ENCODE data around the gene PHF12. TPM values are rescaled to one million over a fixed set of nuclear protein-coding genes. Genes with fewer than 3 reads are reported as not detected.

PHF12 gene
- total and polyA plus RNA-seq, 2 of the 8 experiments (the other 6 are each of a cell fraction or from before 2014, with no cell fraction given), result 38.8 to 65.7 TPM

DNA sequence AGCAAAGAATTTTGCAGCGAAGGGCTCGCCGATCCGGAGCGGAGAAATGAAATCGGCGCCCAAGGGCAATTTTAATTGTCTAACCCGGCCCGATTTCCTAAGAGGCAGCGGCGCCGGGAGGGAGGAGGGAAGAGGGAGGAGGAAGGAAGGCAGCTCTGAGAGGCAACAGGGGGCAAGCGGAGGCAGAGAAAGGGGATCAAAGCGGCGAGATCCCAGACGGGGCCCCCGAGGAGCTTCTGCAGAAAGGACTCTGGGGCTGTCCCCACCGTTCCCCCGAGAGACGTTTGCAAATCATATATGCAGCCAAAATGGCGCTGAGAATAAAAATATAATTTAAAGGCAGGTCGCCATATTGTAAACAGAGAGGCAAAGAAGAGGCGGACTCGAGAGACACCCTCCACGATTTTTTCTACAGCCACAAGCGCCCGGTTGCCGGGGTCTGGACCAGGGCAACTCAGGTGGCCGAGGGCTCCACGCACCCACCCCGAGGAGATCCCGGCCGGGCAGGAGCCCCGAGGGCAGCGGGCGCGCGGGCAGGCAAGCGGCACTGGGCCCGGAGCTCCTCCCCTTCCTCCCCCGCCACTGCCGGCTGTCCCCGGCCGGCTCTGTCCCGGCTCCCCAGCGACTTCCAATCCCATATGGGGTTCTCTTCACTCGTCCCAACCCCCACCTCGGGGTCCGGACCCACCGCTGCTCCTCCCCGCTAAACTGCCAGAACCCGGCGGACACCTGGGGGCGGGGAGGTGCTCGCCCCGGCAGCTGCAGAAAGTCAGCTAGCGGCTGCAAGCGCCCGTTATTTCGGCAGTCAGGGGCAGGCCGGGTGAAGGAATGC is 1.9 kb downstream of the PHF12 start (continued):
- no peak for TF ChIP-seq EZH2 (IDR thresholded peaks at IDR 0.05; ENCODE audit: low read depth, low read length, severe bottlenecking)
- peak; percentile 91 for TF ChIP-seq YY1 (IDR thresholded peaks at IDR 0.05; ENCODE audit: low read depth, low read length)
- TF ChIP-seq TAF7 (optimal IDR thresholded peaks at IDR 0.05; ENCODE audit: borderline replicate concordance, low read depth, low read length), result peak; percentile 48
- no peak for TF ChIP-seq RNF2 (IDR thresholded peaks at IDR 0.05; ENCODE audit: borderline replicate concordance, low read depth, low read length, missing control alignments, poor library complexity, severe bottlenecking)
- peak; percentile 22; the same call in 1 of the 2 replicates for TF ChIP-seq TAF1 (IDR thresholded peaks at IDR 0.05; ENCODE audit: low read depth, low read length)
- TF ChIP-seq CHD2 (IDR thresholded peaks at IDR 0.05; ENCODE audit: low read length), result no peak
- peak; percentile 92; the same call in 1 of the 2 replicates for TF ChIP-seq RBBP5 (IDR thresholded peaks at IDR 0.05; ENCODE audit: borderline replicate concordance, low read depth, low read length)
- TF ChIP-seq TBP (IDR thresholded peaks at IDR 0.05; ENCODE audit: low read depth, low read length), result no peak
- TF ChIP-seq TEAD4 (IDR thresholded peaks at IDR 0.05; ENCODE audit: low read depth, low read length), result 0 out of 2 replicates have a peak, but pooled peaks have one; percentile 5
- 0 out of 2 replicates have a peak, but pooled peaks have one; percentile 49 for TF ChIP-seq PHF8 (conservative IDR thresholded peaks at IDR 0.05; ENCODE audit: low read depth, low read length)
- TF ChIP-seq, protein P1, sequence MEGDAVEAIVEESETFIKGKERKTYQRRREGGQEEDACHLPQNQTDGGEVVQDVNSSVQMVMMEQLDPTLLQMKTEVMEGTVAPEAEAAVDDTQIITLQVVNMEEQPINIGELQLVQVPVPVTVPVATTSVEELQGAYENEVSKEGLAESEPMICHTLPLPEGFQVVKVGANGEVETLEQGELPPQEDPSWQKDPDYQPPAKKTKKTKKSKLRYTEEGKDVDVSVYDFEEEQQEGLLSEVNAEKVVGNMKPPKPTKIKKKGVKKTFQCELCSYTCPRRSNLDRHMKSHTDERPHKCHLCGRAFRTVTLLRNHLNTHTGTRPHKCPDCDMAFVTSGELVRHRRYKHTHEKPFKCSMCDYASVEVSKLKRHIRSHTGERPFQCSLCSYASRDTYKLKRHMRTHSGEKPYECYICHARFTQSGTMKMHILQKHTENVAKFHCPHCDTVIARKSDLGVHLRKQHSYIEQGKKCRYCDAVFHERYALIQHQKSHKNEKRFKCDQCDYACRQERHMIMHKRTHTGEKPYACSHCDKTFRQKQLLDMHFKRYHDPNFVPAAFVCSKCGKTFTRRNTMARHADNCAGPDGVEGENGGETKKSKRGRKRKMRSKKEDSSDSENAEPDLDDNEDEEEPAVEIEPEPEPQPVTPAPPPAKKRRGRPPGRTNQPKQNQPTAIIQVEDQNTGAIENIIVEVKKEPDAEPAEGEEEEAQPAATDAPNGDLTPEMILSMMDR (IDR thresholded peaks at IDR 0.05; ENCODE audit: control extremely low read depth in 1 of 3, insufficient read depth in 1 of 3, low read depth in 1 of 3, low read length in 3 of 3), result no peak
- TF ChIP-seq SP2 (IDR thresholded peaks at IDR 0.05; ENCODE audit: low read length), result no peak
- peak; percentile 57 to 61; a peak in 2 of 4 replicates for TF ChIP-seq SIN3A (conservative IDR thresholded peaks at IDR 0.05 in 1 of 2, IDR thresholded peaks at IDR 0.05 in 1 of 2; ENCODE audit: low read depth in 1 of 2, low read length in 2 of 2)
- TF ChIP-seq ASH2L (IDR thresholded peaks at IDR 0.05; ENCODE audit: low read length), result peak; percentile 95
- no peak for TF ChIP-seq SRF (IDR thresholded peaks at IDR 0.05; ENCODE audit: low read depth, low read length)
- no peak for TF ChIP-seq JUND (IDR thresholded peaks at IDR 0.05; ENCODE audit: low read length)
- peak; percentile 26; the same call in 1 of the 2 replicates for TF ChIP-seq CHD1 (IDR thresholded peaks at IDR 0.05; ENCODE audit: low read depth, low read length)
- peak; percentile 7 for TF ChIP-seq KDM4A (IDR thresholded peaks at IDR 0.05; ENCODE audit: low read depth, low read length, severe bottlenecking)
- no peak for TF ChIP-seq BCL11A (IDR thresholded peaks at IDR 0.05; ENCODE audit: low read depth in 2 of 2, low read length in 2 of 2)
- TF ChIP-seq GABPA (IDR thresholded peaks at IDR 0.05; ENCODE audit: borderline replicate concordance, insufficient read depth, low read length), result no peak
